DOHH2 (cell line): Measurements from ENCODE around the gene JARID2.

ENCODE experiments used
- EZH2phosphoT487 ChIP-seq: fragments of 200-600 bp; sonication (generic); IDR thresholded peaks from 2 replicates; pipeline ENCODE4 v1.6.1; 2017; ENCODE audit warnings: borderline replicate concordance, mild to moderate bottlenecking, antibody characterized with exemption, low read length, moderate library complexity, mixed read lengths
- TF ChIP-seq, protein P1 (sequence below): fragments of 200-600 bp; sonication (generic); IDR thresholded peaks from one replicate; pipeline ENCODE4 v1.5.1; 2014; ENCODE audit warnings: antibody characterized with exemption, mild to moderate bottlenecking, low read depth, low read length; ENCODE audit not compliant: poor library complexity, severe bottlenecking

GRCh38 chr6:15242503-15242902 is 3.4 kb upstream of the JARID2 start:
- TF ChIP-seq, protein P1, sequence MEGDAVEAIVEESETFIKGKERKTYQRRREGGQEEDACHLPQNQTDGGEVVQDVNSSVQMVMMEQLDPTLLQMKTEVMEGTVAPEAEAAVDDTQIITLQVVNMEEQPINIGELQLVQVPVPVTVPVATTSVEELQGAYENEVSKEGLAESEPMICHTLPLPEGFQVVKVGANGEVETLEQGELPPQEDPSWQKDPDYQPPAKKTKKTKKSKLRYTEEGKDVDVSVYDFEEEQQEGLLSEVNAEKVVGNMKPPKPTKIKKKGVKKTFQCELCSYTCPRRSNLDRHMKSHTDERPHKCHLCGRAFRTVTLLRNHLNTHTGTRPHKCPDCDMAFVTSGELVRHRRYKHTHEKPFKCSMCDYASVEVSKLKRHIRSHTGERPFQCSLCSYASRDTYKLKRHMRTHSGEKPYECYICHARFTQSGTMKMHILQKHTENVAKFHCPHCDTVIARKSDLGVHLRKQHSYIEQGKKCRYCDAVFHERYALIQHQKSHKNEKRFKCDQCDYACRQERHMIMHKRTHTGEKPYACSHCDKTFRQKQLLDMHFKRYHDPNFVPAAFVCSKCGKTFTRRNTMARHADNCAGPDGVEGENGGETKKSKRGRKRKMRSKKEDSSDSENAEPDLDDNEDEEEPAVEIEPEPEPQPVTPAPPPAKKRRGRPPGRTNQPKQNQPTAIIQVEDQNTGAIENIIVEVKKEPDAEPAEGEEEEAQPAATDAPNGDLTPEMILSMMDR: no peak
- no peak for TF ChIP-seq EZH2phosphoT487
